ENCODE measurements around the gene ERBB4. TPM values are rescaled to one million over a fixed set of nuclear protein-coding genes. Genes with fewer than 3 reads are reported as not detected.

Gene ERBB4
- total RNA-seq, 1 donor from 2014 or later = 9.2 TPM

GRCh38 chr2:212028798-212029394, 509.7 kb downstream of the ERBB4 start:
- Mint-ChIP-seq H3K9me3 (no peaks in the 10 kb centered on the region), H3K27ac (no peak overlapping the region), H3K36me3 (no peaks in the 10 kb centered on the region), H3K4me1 (no peaks in the 10 kb centered on the region), H3K4me3 (no peak overlapping the region), H3K27me3 (ENCODE audit: low read depth) (no peaks in the 10 kb centered on the region)
- TF ChIP-seq CTCF (IDR thresholded peaks at IDR 0.05; ENCODE audit: unreplicated experiment) = no peak
- DNase-seq (ENCODE audit: low spot score in 2 of 2, unreplicated experiment in 2 of 2) = no peak

GRCh38 chr2:212027681-212028628, 510.6 kb downstream of the ERBB4 start:
- no peak overlapping the region for H3K4me3 Mint-ChIP-seq
- no peaks in the 10 kb centered on the region for H3K4me1 Mint-ChIP-seq
- no peak overlapping the region for H3K27ac Mint-ChIP-seq
- TF ChIP-seq CTCF (IDR thresholded peaks at IDR 0.05; ENCODE audit: unreplicated experiment) = no peak
- no peak for DNase-seq (ENCODE audit: low spot score in 2 of 2, unreplicated experiment in 2 of 2)
- no peaks in the 10 kb centered on the region for H3K9me3 Mint-ChIP-seq
- no peaks in the 10 kb centered on the region for H3K27me3 Mint-ChIP-seq (ENCODE audit: low read depth)
- H3K36me3 Mint-ChIP-seq = no peaks in the 10 kb centered on the region

GRCh38 chr2:212024040-212024439, 514.6 kb downstream of the ERBB4 start:
- no peaks in the 10 kb centered on the region for H3K36me3 Mint-ChIP-seq
- no peak overlapping the region for H3K4me3 Mint-ChIP-seq
- no peak for DNase-seq (ENCODE audit: low spot score in 2 of 2, unreplicated experiment in 2 of 2)
- H3K27me3 Mint-ChIP-seq (ENCODE audit: low read depth) = no peaks in the 10 kb centered on the region
- no peaks in the 10 kb centered on the region for H3K4me1 Mint-ChIP-seq
- no peak overlapping the region for H3K27ac Mint-ChIP-seq
- TF ChIP-seq CTCF (IDR thresholded peaks at IDR 0.05; ENCODE audit: unreplicated experiment) = no peak
- H3K9me3 Mint-ChIP-seq = peaks cover 9% of the 10 kb centered on the region

- no peak for DNase-seq (ENCODE audit: low spot score in 2 of 2, unreplicated experiment in 2 of 2)
- H3K9me3 Mint-ChIP-seq = peaks cover 9% of the 10 kb centered on the region
These were observed 515.6 kb downstream of the ERBB4 start for GRCh38 chr2:212022966-212023365.

GRCh38 chr2:212021947-212022346, 516.7 kb downstream of the ERBB4 start:
- Mint-ChIP-seq H3K27me3 (ENCODE audit: low read depth) (no peaks in the 10 kb centered on the region), H3K4me1 (peaks cover 4% of the 10 kb centered on the region), H3K36me3 (no peaks in the 10 kb centered on the region), H3K4me3 (no peak overlapping the region), H3K9me3 (peaks cover 9% of the 10 kb centered on the region), H3K27ac (no peak overlapping the region)
- DNase-seq (ENCODE audit: low spot score in 2 of 2, unreplicated experiment in 2 of 2) = no peak
- TF ChIP-seq CTCF (IDR thresholded peaks at IDR 0.05; ENCODE audit: unreplicated experiment) = no peak

More at GRCh38 chr2:212022966-212023365, 515.6 kb downstream of the ERBB4 start:
- H3K27me3 Mint-ChIP-seq (ENCODE audit: low read depth) = no peaks in the 10 kb centered on the region
- peaks cover 4% of the 10 kb centered on the region for H3K4me1 Mint-ChIP-seq
- H3K36me3 Mint-ChIP-seq = no peaks in the 10 kb centered on the region
- no peak overlapping the region for H3K27ac Mint-ChIP-seq
- no peak overlapping the region for H3K4me3 Mint-ChIP-seq
- TF ChIP-seq CTCF (IDR thresholded peaks at IDR 0.05; ENCODE audit: unreplicated experiment) = no peak
